K562 (cell line): ENCODE data around the gene VPS35. TPM values are rescaled to one million over a fixed set of nuclear protein-coding genes. Genes with fewer than 3 reads are reported as not detected.
A peak's percentile ranks its signal among the peaks of the same experiment; 100 is the strongest.

Source experiments
- BRD9 ChIP-seq: fragments of 450-650 bp; IDR thresholded peaks from 2 replicates; pipeline ENCODE4 v1.6.1; 2018; ENCODE audit warnings: low read depth; ENCODE audit not compliant: partially characterized antibody
- CREM ChIP-seq: IDR thresholded peaks from 2 replicates; pipeline ENCODE4 v1.6.1; 2014; ENCODE audit warnings: antibody characterized with exemption, low read depth
- E2F1 ChIP-seq: sonication (generic); formaldehyde crosslinking; IDR thresholded peaks from 2 replicates; pipeline ENCODE4 v1.8.1; 2023; ENCODE audit warnings: mild to moderate bottlenecking, missing genetic modification reagents, moderate library complexity
- ESRRB ChIP-seq: fragments of 250-450 bp; sonication (Bioruptor Pico); IDR thresholded peaks from 2 replicates; pipeline ENCODE4 v1.5.0; 2020; ENCODE audit warnings: mild to moderate bottlenecking, moderate library complexity, borderline replicate concordance
- HIVEP1 ChIP-seq: fragments of 250-450 bp; sonication (Bioruptor Pico); IDR thresholded peaks from 2 replicates; pipeline ENCODE4 v1.4.0; 2020; ENCODE audit warnings: mild to moderate bottlenecking
- IFI16 ChIP-seq: fragments of 250-450 bp; sonication (Bioruptor Pico); IDR thresholded peaks from 2 replicates; pipeline ENCODE4 v2.1.2; 2022; ENCODE audit warnings: mild to moderate bottlenecking, inconsistent platforms
- MTA3 ChIP-seq: fragments of 450-650 bp; formaldehyde crosslinking; IDR thresholded peaks from 2 replicates; pipeline ENCODE4 v1.6.1; 2017; ENCODE audit warnings: mild to moderate bottlenecking, borderline replicate concordance
- NFIX ChIP-seq: fragments of 250-450 bp; sonication (Bioruptor Pico); IDR thresholded peaks from 2 replicates; pipeline ENCODE4 v1.4.0; 2020; ENCODE audit warnings: low read depth, mild to moderate bottlenecking, moderate library complexity
- OTX1 ChIP-seq: fragments of 450-650 bp; formaldehyde crosslinking; IDR thresholded peaks from 2 replicates; pipeline ENCODE4 v1.4.0; 2022; ENCODE audit warnings: mild to moderate bottlenecking
- PBX2 ChIP-seq, 2 experiments: IDR thresholded peaks in 1 of 2; conservative IDR thresholded peaks in 1 of 2; 2 replicates each; pipeline ENCODE4 v1.6.1; 2016; ENCODE audit warnings: low read depth in 2 of 2, mild to moderate bottlenecking in 1 of 2, missing compliant biosample characterization in 1 of 2, missing genetic modification characterization in 1 of 2, moderate library complexity in 1 of 2
- POLR2A ChIP-seq: fragments of 450-650 bp; conservative IDR thresholded peaks from 2 replicates; pipeline ENCODE4 v1.6.1; 2016
- POLR2B ChIP-seq: fragments of 450-650 bp; IDR thresholded peaks from 2 replicates; pipeline ENCODE4 v1.6.1; 2018; ENCODE audit warnings: low read depth; ENCODE audit not compliant: partially characterized antibody
- TCF15 ChIP-seq: fragments of 250-450 bp; sonication (Bioruptor Pico); IDR thresholded peaks from 2 replicates; pipeline ENCODE4 v1.8.0; 2022; ENCODE audit warnings: moderate library complexity, mild to moderate bottlenecking, inconsistent platforms
- YY1 ChIP-seq, 3 experiments: IDR thresholded peaks; 2 replicates each; pipeline ENCODE4 v1.6.1; 2011; ENCODE audit warnings: low read length in 2 of 3, mild to moderate bottlenecking in 2 of 3, moderate library complexity in 2 of 3, borderline replicate concordance in 1 of 3, control low read depth in 1 of 3, low read depth in 1 of 3; ENCODE audit not compliant: insufficient read depth in 3 of 3, insufficient replicate concordance in 2 of 3, control insufficient read depth in 1 of 3, insufficient read length in 1 of 3; ENCODE audit errors: extremely low read depth in 1 of 3
- ZBTB17 ChIP-seq: fragments of 450-650 bp; formaldehyde crosslinking; IDR thresholded peaks from 2 replicates; pipeline ENCODE4 v1.4.0; 2020; ENCODE audit warnings: mild to moderate bottlenecking
- ZNF224 ChIP-seq: sonication (generic); formaldehyde crosslinking; IDR thresholded peaks from 2 replicates; pipeline ENCODE4 v1.8.0; 2022; ENCODE audit warnings: mild to moderate bottlenecking, missing genetic modification reagents
- ZNF431 ChIP-seq: sonication (generic); formaldehyde crosslinking; IDR thresholded peaks from 2 replicates; pipeline ENCODE4 v1.8.0; 2022; ENCODE audit warnings: mild to moderate bottlenecking, missing genetic modification reagents
- ZNF583 ChIP-seq: fragments of 250-450 bp; sonication (Bioruptor Pico); IDR thresholded peaks from 2 replicates; pipeline ENCODE4 v1.4.0; 2020
- ZNF77 ChIP-seq: fragments of 250-450 bp; sonication (Bioruptor Pico); IDR thresholded peaks from 2 replicates; pipeline ENCODE4 v1.5.0; 2020
- polyA plus RNA-seq, 8 experiments: library from polyadenylated mRNA; depleted of rRNA in 4 of 8; stranded (reverse) in 5 of 8; unstranded in 3 of 8; fragments of >200 nt; fragmentation: Nextera tagmentation in 2 of 8; fragmentation: Illumina TruSeq in 1 of 8; extraction: Ambion mirVana in 2 of 8; extraction: Trizol in 1 of 8; gene quantifications; 2 replicates each; pipeline versions ENCODE4 v1.2.1 to v1.2.3, GENCODE V29; 2011 to 2014; ENCODE audit warnings: inconsistent platforms in 1 of 8, missing spikeins in 1 of 8
- total RNA-seq, 7 experiments: library from RNA; depleted of rRNA in 6 of 7; stranded (reverse); fragments of >200 nt in 6 of 7; fragmentation: Illumina TruSeq in 2 of 7; extraction: Trizol in 2 of 7; gene quantifications; 2 replicates each; pipeline versions ENCODE4 v1.2.1 to v1.2.3, GENCODE V29; 2011 to 2021; ENCODE audit warnings: low replicate concordance in 1 of 7
- TF ChIP-seq, protein P1 (sequence below), 2 experiments: fragments of 450-650 bp in 1 of 2; sonication (generic) in 1 of 2; formaldehyde crosslinking in 1 of 2; IDR thresholded peaks in 1 of 2; conservative IDR thresholded peaks in 1 of 2; 2 replicates each; pipeline versions ENCODE4 v1.6.1 to v1.8.1; 2016 to 2023; ENCODE audit warnings: mild to moderate bottlenecking in 2 of 2, moderate library complexity in 2 of 2, inconsistent platforms in 1 of 2, missing genetic modification reagents in 1 of 2
- TF ChIP-seq, protein P2 (sequence below): fragments of 450-650 bp; formaldehyde crosslinking; IDR thresholded peaks from 2 replicates; pipeline ENCODE4 v1.4.0; 2020; ENCODE audit warnings: mild to moderate bottlenecking, moderate library complexity

Gene VPS35
- total and polyA plus RNA-seq, 9 of the 15 experiments (the other 6 are each of a cell fraction or from before 2014, with no cell fraction given): 32.7 to 131 (median 66.2) TPM

- TF ChIP-seq ZNF77 (CRISPR knock-in tag) (no peak), ESRRB (CRISPR knock-in tag) (no peak), ZBTB17 (CRISPR knock-in tag) (0 out of 2 replicates have a peak, but pooled peaks have one; percentile 30), NFIX (CRISPR knock-in tag) (no peak), POLR2A (peak; percentile 65), E2F1 (CRISPR knock-in tag) (no peak), TCF15 (CRISPR knock-in tag) (no peak), ZNF224 (CRISPR knock-in tag) (no peak), YY1 (IDR thresholded peaks at IDR 0.05; ENCODE audit: borderline replicate concordance in 1 of 3, control insufficient read depth in 1 of 3, extremely low read depth in 1 of 3, insufficient read depth in 3 of 3, insufficient read length in 1 of 3, insufficient replicate concordance in 2 of 3, low read depth in 1 of 3, low read length in 2 of 3) (peak in 1 of 3 experiments; percentile 75), ZNF431 (CRISPR knock-in tag) (no peak), MTA3 (0 out of 2 replicates have a peak, but pooled peaks have one; percentile 22), POLR2B (peak; percentile 31), HIVEP1 (no peak), PBX2 (CRISPR knock-in tag; IDR thresholded peaks at IDR 0.05; ENCODE audit: low read depth) (peak; percentile 86), PBX2 (tag; conservative IDR thresholded peaks at IDR 0.05; ENCODE audit: low read depth) (peak; percentile 97), OTX1 (CRISPR knock-in tag) (0 out of 2 replicates have a peak, but pooled peaks have one; percentile 14), CREM (0 out of 2 replicates have a peak, but pooled peaks have one; percentile 27), IFI16 (CRISPR knock-in tag) (no peak), ZNF583 (CRISPR knock-in tag) (no peak), BRD9 (no peak)
- TF ChIP-seq, protein P1, sequence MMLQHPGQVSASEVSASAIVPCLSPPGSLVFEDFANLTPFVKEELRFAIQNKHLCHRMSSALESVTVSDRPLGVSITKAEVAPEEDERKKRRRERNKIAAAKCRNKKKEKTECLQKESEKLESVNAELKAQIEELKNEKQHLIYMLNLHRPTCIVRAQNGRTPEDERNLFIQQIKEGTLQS (IDR thresholded peaks at IDR 0.05): no peak
- TF ChIP-seq, protein P1 (CRISPR knock-in tag; conservative IDR thresholded peaks at IDR 0.05): no peak
- TF ChIP-seq, protein P2, sequence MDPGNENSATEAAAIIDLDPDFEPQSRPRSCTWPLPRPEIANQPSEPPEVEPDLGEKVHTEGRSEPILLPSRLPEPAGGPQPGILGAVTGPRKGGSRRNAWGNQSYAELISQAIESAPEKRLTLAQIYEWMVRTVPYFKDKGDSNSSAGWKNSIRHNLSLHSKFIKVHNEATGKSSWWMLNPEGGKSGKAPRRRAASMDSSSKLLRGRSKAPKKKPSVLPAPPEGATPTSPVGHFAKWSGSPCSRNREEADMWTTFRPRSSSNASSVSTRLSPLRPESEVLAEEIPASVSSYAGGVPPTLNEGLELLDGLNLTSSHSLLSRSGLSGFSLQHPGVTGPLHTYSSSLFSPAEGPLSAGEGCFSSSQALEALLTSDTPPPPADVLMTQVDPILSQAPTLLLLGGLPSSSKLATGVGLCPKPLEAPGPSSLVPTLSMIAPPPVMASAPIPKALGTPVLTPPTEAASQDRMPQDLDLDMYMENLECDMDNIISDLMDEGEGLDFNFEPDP (CRISPR knock-in tag): no peak
These were observed at the start of gene VPS35 (continued) for GRCh38 chr16:46688654-46689364.
